ENCODE measurements around the gene PKIB.

DNA sequence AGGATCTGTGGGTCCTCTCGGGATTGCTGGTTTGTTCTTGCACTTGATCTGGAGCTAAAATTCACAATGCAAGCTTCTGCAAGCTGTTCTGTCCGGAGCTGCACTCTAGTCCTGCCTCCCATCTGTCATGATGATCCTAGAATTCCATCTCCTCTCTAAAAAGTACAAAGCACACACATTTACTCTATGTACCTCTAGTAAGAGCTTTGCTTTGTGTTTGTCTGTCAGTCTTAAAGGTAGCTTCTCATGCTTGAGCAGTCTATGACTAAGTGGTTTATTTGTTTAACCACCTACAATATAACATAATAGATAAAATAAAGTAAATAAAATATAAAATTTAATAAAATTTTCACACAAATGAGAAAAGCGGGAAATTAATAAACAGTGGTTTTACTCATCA is 46.0 kb upstream of the PKIB start:
- TF ChIP-seq, protein P1, sequence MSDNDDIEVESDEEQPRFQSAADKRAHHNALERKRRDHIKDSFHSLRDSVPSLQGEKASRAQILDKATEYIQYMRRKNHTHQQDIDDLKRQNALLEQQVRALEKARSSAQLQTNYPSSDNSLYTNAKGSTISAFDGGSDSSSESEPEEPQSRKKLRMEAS (IDR thresholded peaks at IDR 0.05; ENCODE audit: low read depth, low read length), result no peak
- TF ChIP-seq CTCF (IDR thresholded peaks at IDR 0.05; ENCODE audit: low read depth, low read length) (no peak), POLR2A (IDR thresholded peaks at IDR 0.05; ENCODE audit: extremely low read depth, insufficient read length) (no peak), MYC (IDR thresholded peaks at IDR 0.05; ENCODE audit: low read depth, low read length) (no peak)

Data from NB4 (cell line).